Neural progenitor cell (in vitro differentiated cells): Measurements from ENCODE around the gene GJA3.

Experiments used
- CTCF ChIP-seq: fragments of 200-600 bp; sonication (generic); IDR thresholded peaks from 2 replicates; pipeline ENCODE4 v1.5.1; 2017; ENCODE audit warnings: antibody characterized with exemption, mild to moderate bottlenecking
- EZH2 ChIP-seq: fragments of 200-600 bp; sonication (generic); IDR thresholded peaks from 2 replicates; pipeline ENCODE4 v1.6.1; 2017; ENCODE audit warnings: antibody characterized with exemption, mild to moderate bottlenecking, moderate library complexity

DNA sequence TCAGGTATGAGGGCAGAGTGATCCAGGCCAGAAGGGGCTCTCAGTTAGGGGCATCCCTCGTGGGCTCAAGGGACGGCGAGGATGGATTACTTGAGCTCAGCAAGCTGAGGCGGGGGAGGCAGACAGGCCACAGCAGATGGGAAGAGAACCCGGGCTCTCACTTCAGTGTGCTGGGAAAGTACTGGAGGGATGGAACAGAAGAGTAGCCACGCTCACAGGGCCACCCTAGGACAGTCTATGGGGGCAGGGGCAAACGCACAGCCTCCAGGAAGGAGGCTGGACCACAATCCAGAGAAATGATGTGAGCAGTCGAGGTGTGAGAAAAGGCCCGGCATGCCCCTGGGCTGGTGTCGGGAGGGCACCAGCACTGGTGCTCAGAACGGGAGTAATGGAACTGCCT, 9.2 kb downstream of the GJA3 start:
- TF ChIP-seq CTCF = no peak
- TF ChIP-seq EZH2 = no peak
